HepG2 (cell line): Measurements from ENCODE around the gene PLA2G4D. TPM values are rescaled to one million over a fixed set of nuclear protein-coding genes. Genes with fewer than 3 reads are reported as not detected.
A peak's percentile ranks its signal among the peaks of the same experiment; 100 is the strongest.

Experiments used
- ATAC-seq: fragments of 200-7000 bp; cut with Tn5 transposase; 3 replicates; pipeline ENCODE4 v1.9.1; 2020; ENCODE audit warnings: mild to moderate bottlenecking, moderate library complexity
- BruUV-seq: library from RNA; stranded (reverse); fragments of 400-500 nt; replicated peaks from 2 replicates; lab custom pipeline; 2021; lab: Mats Ljungman, UMichigan
- CTCF ChIA-PET: fragments of 300-600 bp; formaldehyde crosslinking; extraction: SDS; loops from one replicate; lab custom pipeline; 2021; ENCODE audit warnings: low total read pairs, inconsistent platforms, low intra/inter-chr PET ratio; lab: Yijun Ruan, JAX
- POLR2A ChIA-PET: fragments of 350-600 bp; sonication (Branson Sonifier 250); formaldehyde crosslinking; loops from one replicate; lab custom pipeline; 2020; ENCODE audit warnings: antibody characterized with exemption, inconsistent platforms; lab: Yijun Ruan, JAX
- DNase-seq: peaks from one replicate; pipeline ENCODE4 v3.0.0-alpha.2; 2015; ENCODE audit warnings: low spot score
- FAIRE-seq: peaks from 3 replicates; lab custom pipeline; 2011; peaks lifted over from hg19 to GRCh38; lab: Jason Lieb, UNC
- H2AFZ ChIP-seq: one replicate; pipeline ENCODE4 v1.6.1; 2011; ENCODE audit warnings: low read length, inconsistent platforms
- H3K27ac ChIP-seq: fragments of 300-600 bp; 3 replicates; pipeline ENCODE4 v1.8.0; 2011; ENCODE audit warnings: mixed run types, mild to moderate bottlenecking, mixed read lengths, low read length, inconsistent platforms; ENCODE audit not compliant: insufficient read depth; ENCODE audit errors: extremely low read length
- H3K27me3 ChIP-seq, 2 experiments: fragments of 200-600 bp in 1 of 2; 2 replicates in 1 of 2; 3 replicates in 1 of 2; pipeline versions ENCODE4 v1.6.0 to v1.8.0; 2011; ENCODE audit warnings: low read length in 2 of 2, mild to moderate bottlenecking in 2 of 2, moderate library complexity in 2 of 2, inconsistent platforms in 1 of 2; ENCODE audit not compliant: insufficient read depth in 2 of 2, control insufficient read depth in 1 of 2
- H3K36me3 ChIP-seq, 2 experiments: fragments of 200-600 bp in 1 of 2; replicated peaks in 1 of 2; 2 replicates in 1 of 2; 3 replicates in 1 of 2; pipeline versions ENCODE4 v1.5.1 to v1.8.0; 2011; ENCODE audit warnings: low read length in 2 of 2, inconsistent platforms in 1 of 2; ENCODE audit not compliant: insufficient read depth in 2 of 2, control insufficient read depth in 1 of 2
- H3K4me1 ChIP-seq: 2 replicates; pipeline ENCODE4 v1.5.1; 2012; ENCODE audit warnings: low read length, inconsistent platforms; ENCODE audit not compliant: insufficient read depth
- H3K4me2 ChIP-seq: 2 replicates; pipeline ENCODE4 v1.6.0; 2011; ENCODE audit warnings: low read depth, low read length, inconsistent platforms
- H3K4me3 ChIP-seq, 3 experiments: fragments of 200-600 bp in 1 of 3; sonication (generic), shearing (Covaris generic) in 1 of 3; replicated peaks in 1 of 3; 2 replicates each; pipeline ENCODE4 v1.5.1; 2011 to 2016; ENCODE audit warnings: low read length in 3 of 3, inconsistent platforms in 2 of 3, low read depth in 2 of 3, mild to moderate bottlenecking in 2 of 3, control low read depth in 1 of 3, mixed read lengths in 1 of 3; ENCODE audit not compliant: insufficient read depth in 1 of 3
- H3K79me2 ChIP-seq: one replicate; pipeline ENCODE4 v1.6.1; 2011; ENCODE audit warnings: low read length, inconsistent platforms; ENCODE audit not compliant: insufficient read depth
- H3K9ac ChIP-seq: 2 replicates; pipeline ENCODE4 v1.6.0; 2011; ENCODE audit warnings: mild to moderate bottlenecking, low read depth, low read length, inconsistent platforms; ENCODE audit not compliant: insufficient read depth
- H3K9me3 ChIP-seq: 2 replicates; pipeline ENCODE4 v1.5.1; 2012; ENCODE audit warnings: mild to moderate bottlenecking, low read length
- H4K20me1 ChIP-seq: 2 replicates; pipeline ENCODE4 v1.6.0; 2011; ENCODE audit warnings: inconsistent platforms, mild to moderate bottlenecking, low read length, moderate library complexity; ENCODE audit not compliant: insufficient read depth
- BRCA1 ChIP-seq: sonication (generic); formaldehyde crosslinking; IDR thresholded peaks from 2 replicates; pipeline ENCODE4 v1.4.0; 2020; ENCODE audit warnings: missing genetic modification reagents
- CCAR2 ChIP-seq: fragments of 200-400 bp; formaldehyde crosslinking; optimal IDR thresholded peaks from 2 replicates; pipeline ENCODE3; 2018; ENCODE audit warnings: low read depth, mild to moderate bottlenecking, low read length, moderate library complexity
- EEA1 ChIP-seq: sonication (generic); formaldehyde crosslinking; IDR thresholded peaks from 2 replicates; pipeline ENCODE4 v1.5.1; 2020; ENCODE audit warnings: mild to moderate bottlenecking, missing genetic modification reagents, borderline replicate concordance
- HOXA9 ChIP-seq: sonication (generic); formaldehyde crosslinking; IDR thresholded peaks from 2 replicates; pipeline ENCODE4 v1.8.1; 2022; ENCODE audit warnings: missing genetic modification reagents, mild to moderate bottlenecking, moderate library complexity, borderline replicate concordance
- MYNN ChIP-seq: sonication (generic); formaldehyde crosslinking; IDR thresholded peaks from 2 replicates; pipeline ENCODE4 v1.4.0; 2020; ENCODE audit warnings: mild to moderate bottlenecking, low read depth, missing genetic modification reagents
- NFRKB ChIP-seq: fragments of 450-650 bp; IDR thresholded peaks from 2 replicates; pipeline ENCODE4 v1.6.1; 2017
- ZBTB46 ChIP-seq: sonication (generic); formaldehyde crosslinking; IDR thresholded peaks from 2 replicates; pipeline ENCODE4 v1.4.0; 2020; ENCODE audit warnings: mild to moderate bottlenecking, missing genetic modification reagents, borderline replicate concordance
- WGBS: methylation state at CpG from one replicate; pipeline ENCODE4 v1.1.6; 2017; ENCODE audit warnings: low lambda C conversion rate; 5-methylcytosine and 5-hydroxymethylcytosine counted together
- in situ Hi-C: cut with HindIII; loops from 2 replicates; pipeline ENCODE4 v1.10.0; 2017; ENCODE audit warnings: low pct_unique_long_range_greater_than_20kb; ENCODE audit not compliant: extremely low pct_ligation_motif_present
- intact Hi-C: fragments of 100-400 bp; cut with micrococcal nuclease; formaldehyde crosslinking; loops from one replicate; pipeline ENCODE4 v1.10.0; 2022; ENCODE audit not compliant: unreplicated experiment
- polyA plus RNA-seq, 8 experiments: library from polyadenylated mRNA; depleted of rRNA in 3 of 8; stranded (reverse) in 7 of 8; unstranded in 1 of 8; fragments of >200 nt; fragmentation: Illumina TruSeq in 4 of 8; extraction: Trizol in 4 of 8; gene quantifications; 2 replicates each; pipeline versions ENCODE4 v1.2.1 to v1.2.3, GENCODE V29; 2011 to 2016; ENCODE audit warnings: low read depth in 4 of 8, missing spikeins in 1 of 8, mixed read lengths in 1 of 8; ENCODE audit not compliant: insufficient read depth in 1 of 8
- total RNA-seq, 5 experiments: library from RNA; depleted of rRNA; stranded (reverse); fragments of >200 nt; fragmentation: Illumina TruSeq; extraction: Trizol; gene quantifications; 2 replicates each; pipeline ENCODE4 v1.2.3, GENCODE V29; 2016; ENCODE audit warnings: low read depth in 1 of 5
- TF ChIP-seq, protein P1 (sequence below): fragments of 450-650 bp; IDR thresholded peaks from 2 replicates; pipeline ENCODE4 v1.6.1; 2017

The PLA2G4D gene
- total and polyA plus RNA-seq, 2 of the 13 experiments (the other 11 are each of a cell fraction or from before 2014, with no cell fraction given), result 0.04 to 0.21 TPM

DNA sequence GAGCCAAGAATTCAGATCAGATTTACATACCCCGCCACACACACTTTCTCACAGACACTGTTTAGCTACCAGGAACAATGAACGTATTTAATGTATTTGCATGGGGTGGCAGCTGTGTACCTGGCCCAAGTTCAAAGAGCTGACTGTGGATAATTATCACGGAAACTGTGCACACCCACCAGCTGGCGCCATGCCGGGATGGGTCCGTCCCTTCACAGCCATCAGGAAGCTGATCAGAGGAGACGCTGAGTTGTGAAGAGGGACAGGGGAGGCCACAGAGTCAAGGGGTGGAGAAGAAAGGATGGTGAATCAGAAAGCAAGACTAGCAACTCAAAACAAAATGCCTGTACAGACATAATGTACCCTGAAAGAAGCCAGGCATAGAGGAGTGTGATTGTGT, 13.1 kb upstream of the PLA2G4D start:
- H3K9me3 ChIP-seq, result no peaks in the 10 kb centered on the region
- H3K27ac ChIP-seq, result no peak overlapping the region
- no peaks in the 10 kb centered on the region for H4K20me1 ChIP-seq
- CTCF ChIA-PET, result no interaction called here
- POLR2A ChIA-PET, result no interaction called here
- H3K4me2 ChIP-seq, result peak overlapping the region; percentile 42; the same call in 1 of the 2 replicates
- WGBS, result 3% methylated on average over 7 of the region's 7 CpGs
- DNase-seq (no peak), ATAC-seq (no peak), FAIRE-seq (no peak)
- no peaks in the 10 kb centered on the region for H3K79me2 ChIP-seq
- H3K27me3 ChIP-seq, result peaks cover 1 to 11% of the 10 kb centered on the region in 2 experiments; a peak in 4 of 5 replicates
- TF ChIP-seq BRCA1 (CRISPR knock-in tag), result no peak
- no peak for TF ChIP-seq CCAR2
- no peak for TF ChIP-seq MYNN (CRISPR knock-in tag)
- no peak for TF ChIP-seq NFRKB
- TF ChIP-seq EEA1, result no peak
- TF ChIP-seq ZBTB46 (CRISPR knock-in tag), result no peak
- no peak for TF ChIP-seq HOXA9 (CRISPR knock-in tag)
- TF ChIP-seq, protein P1, sequence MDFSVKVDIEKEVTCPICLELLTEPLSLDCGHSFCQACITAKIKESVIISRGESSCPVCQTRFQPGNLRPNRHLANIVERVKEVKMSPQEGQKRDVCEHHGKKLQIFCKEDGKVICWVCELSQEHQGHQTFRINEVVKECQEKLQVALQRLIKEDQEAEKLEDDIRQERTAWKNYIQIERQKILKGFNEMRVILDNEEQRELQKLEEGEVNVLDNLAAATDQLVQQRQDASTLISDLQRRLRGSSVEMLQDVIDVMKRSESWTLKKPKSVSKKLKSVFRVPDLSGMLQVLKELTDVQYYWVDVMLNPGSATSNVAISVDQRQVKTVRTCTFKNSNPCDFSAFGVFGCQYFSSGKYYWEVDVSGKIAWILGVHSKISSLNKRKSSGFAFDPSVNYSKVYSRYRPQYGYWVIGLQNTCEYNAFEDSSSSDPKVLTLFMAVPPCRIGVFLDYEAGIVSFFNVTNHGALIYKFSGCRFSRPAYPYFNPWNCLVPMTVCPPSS, result no peak
- no peak overlapping the region for H2AFZ ChIP-seq
- intact Hi-C loops, result no loop called here
- H3K4me1 ChIP-seq, result peaks cover 28% of the 10 kb centered on the region
- H3K9ac ChIP-seq, result no peak overlapping the region
- BruUV-seq, result no TSS peak
- H3K4me3 ChIP-seq, result no peak overlapping the region
- H3K36me3 ChIP-seq, result no peaks in the 10 kb centered on the region
- in situ Hi-C loops, result no loop called here
